Liver (tissue), 9 donors: ENCODE measurements around the gene NF1. TPM values are rescaled to one million over a fixed set of nuclear protein-coding genes. Genes with fewer than 3 reads are reported as not detected.

ENCODE experiments used
- DNase-seq: peaks from one replicate; pipeline ENCODE4 v3.0.0-alpha.2; 2017; ENCODE audit warnings: low spot score
- H3K27ac ChIP-seq, 2 donors: one replicate each; pipeline ENCODE4 v1.7.0; 2013; ENCODE audit warnings: inconsistent platforms in 2 of 2, low read length in 2 of 2, control low read depth in 1 of 2, low read depth in 1 of 2, mild to moderate bottlenecking in 1 of 2
- H3K27me3 ChIP-seq, 4 donors: one replicate each; pipeline versions ENCODE4 v1.6.1 to v1.7.0; 2013; ENCODE audit warnings: low read length in 3 of 4, inconsistent platforms in 1 of 4, mild to moderate bottlenecking in 1 of 4, moderate library complexity in 1 of 4; ENCODE audit not compliant: control insufficient read depth in 4 of 4, insufficient read depth in 4 of 4
- H3K36me3 ChIP-seq, 4 donors: one replicate each; pipeline versions ENCODE4 v1.6.1 to v1.7.0; 2013; ENCODE audit warnings: low read length in 3 of 4, mild to moderate bottlenecking in 3 of 4, low read depth in 1 of 4, moderate library complexity in 1 of 4; ENCODE audit not compliant: control insufficient read depth in 4 of 4, insufficient read depth in 3 of 4
- H3K4me1 ChIP-seq, 4 donors: one replicate each; pipeline versions ENCODE4 v1.6.1 to v1.7.0; 2013; ENCODE audit warnings: low read length in 3 of 4, mild to moderate bottlenecking in 3 of 4, moderate library complexity in 1 of 4; ENCODE audit not compliant: control insufficient read depth in 4 of 4, insufficient read depth in 4 of 4
- H3K4me3 ChIP-seq, 3 donors: one replicate each; pipeline versions ENCODE4 v1.6.1 to v1.7.0; 2013; ENCODE audit warnings: low read length in 3 of 3, control low read depth in 1 of 3, low read depth in 1 of 3, mild to moderate bottlenecking in 1 of 3
- H3K9ac ChIP-seq, 2 donors: one replicate each; pipeline ENCODE4 v1.7.0; 2013; ENCODE audit warnings: low read length in 2 of 2, mild to moderate bottlenecking in 2 of 2, moderate library complexity in 2 of 2, control low read depth in 1 of 2, low read depth in 1 of 2
- H3K9me3 ChIP-seq, 4 donors: one replicate each; pipeline versions ENCODE4 v1.6.1 to v1.7.0; 2013; ENCODE audit warnings: low read length in 3 of 4; ENCODE audit not compliant: control insufficient read depth in 4 of 4
- ATF3 ChIP-seq: IDR thresholded peaks from 2 replicates; pipeline ENCODE4 v1.6.1; 2016; ENCODE audit warnings: antibody characterized with exemption
- EGR1 ChIP-seq, 2 donors: IDR thresholded peaks; 2 replicates each; pipeline ENCODE4 v1.6.1; 2016 to 2018; ENCODE audit warnings: antibody characterized with exemption in 2 of 2, low read depth in 2 of 2
- FOXA1 ChIP-seq: IDR thresholded peaks from 2 replicates; pipeline ENCODE4 v1.6.1; 2016; ENCODE audit warnings: antibody characterized with exemption
- FOXA2 ChIP-seq: IDR thresholded peaks from 2 replicates; pipeline ENCODE4 v1.6.1; 2016; ENCODE audit warnings: antibody characterized with exemption
- GABPA ChIP-seq, 2 donors: IDR thresholded peaks in 1 of 2; conservative IDR thresholded peaks in 1 of 2; 2 replicates each; pipeline ENCODE4 v1.6.1; 2016; ENCODE audit warnings: antibody characterized with exemption in 2 of 2, mild to moderate bottlenecking in 1 of 2, moderate library complexity in 1 of 2
- HNF4A ChIP-seq, 2 donors: conservative IDR thresholded peaks; 2 replicates each; pipeline ENCODE4 v1.6.1; 2016; ENCODE audit warnings: antibody characterized with exemption in 2 of 2, mild to moderate bottlenecking in 2 of 2
- JUND ChIP-seq, 2 donors: IDR thresholded peaks; 2 replicates each; pipeline ENCODE4 v1.6.1; 2016; ENCODE audit warnings: antibody characterized with exemption in 2 of 2
- MAX ChIP-seq: IDR thresholded peaks from 2 replicates; pipeline ENCODE4 v1.6.1; 2016; ENCODE audit warnings: antibody characterized with exemption
- NR2F2 ChIP-seq: IDR thresholded peaks from 2 replicates; pipeline ENCODE4 v1.6.1; 2016; ENCODE audit warnings: antibody characterized with exemption
- RAD21 ChIP-seq, 2 donors: IDR thresholded peaks; 2 replicates each; pipeline ENCODE4 v1.6.1; 2016; ENCODE audit warnings: antibody characterized with exemption in 2 of 2, mild to moderate bottlenecking in 2 of 2
- REST ChIP-seq: IDR thresholded peaks from 2 replicates; pipeline ENCODE4 v1.6.1; 2016; ENCODE audit warnings: antibody characterized with exemption, mild to moderate bottlenecking
- RXRA ChIP-seq, 2 donors: IDR thresholded peaks; 2 replicates each; pipeline ENCODE4 v1.6.1; 2017 to 2018; ENCODE audit warnings: antibody characterized with exemption in 2 of 2, mild to moderate bottlenecking in 1 of 2
- SP1 ChIP-seq: IDR thresholded peaks from 2 replicates; pipeline ENCODE4 v1.6.1; 2018; ENCODE audit warnings: antibody characterized with exemption, mild to moderate bottlenecking
- YY1 ChIP-seq: IDR thresholded peaks from 2 replicates; pipeline ENCODE4 v1.6.1; 2016; ENCODE audit warnings: antibody characterized with exemption, mild to moderate bottlenecking
- WGBS: extraction: QIAGEN DNeasy Blood & Tissue Kit; methylation state at CpG from one replicate; pipeline ENCODE4 v1.1.7; 2013; 5-methylcytosine and 5-hydroxymethylcytosine counted together
- polyA plus RNA-seq, 2 donors: library from polyadenylated mRNA; stranded (reverse) in 1 of 2; unstranded in 1 of 2; fragments of 200-250 nt in 1 of 2; fragments of >200 nt in 1 of 2; fragmentation: Nextera tagmentation in 1 of 2; extraction: Ambion mirVana in 1 of 2; gene quantifications; one replicate each; pipeline versions ENCODE4 v1.2.1 to v1.2.3, GENCODE V29; 2013 to 2015
- total RNA-seq, 2 donors: library from RNA; depleted of rRNA; stranded (reverse); fragments of >200 nt; gene quantifications; one replicate each; pipeline ENCODE4 v1.2.3, GENCODE V29; 2014
- TF ChIP-seq, protein P1 (sequence below): fragments of 150-350 bp; IDR thresholded peaks from 2 replicates; pipeline ENCODE4 v1.5.1; 2017; ENCODE audit warnings: improper control_type of control experiment, low read depth, low read length; ENCODE audit not compliant: missing input control
- TF ChIP-seq, protein P2 (sequence below): IDR thresholded peaks from 2 replicates; pipeline ENCODE4 v1.6.1; 2016; ENCODE audit warnings: antibody characterized with exemption
- donor health status: healthy.
- donor health status: healthy.
- donor health status: healthy.
- donor health status: healthy.
- donor health status: healthy.

NF1 gene
- total and polyA plus RNA-seq, 4 donors, result 4.6 to 42.6 (median 13.5) TPM

DNA sequence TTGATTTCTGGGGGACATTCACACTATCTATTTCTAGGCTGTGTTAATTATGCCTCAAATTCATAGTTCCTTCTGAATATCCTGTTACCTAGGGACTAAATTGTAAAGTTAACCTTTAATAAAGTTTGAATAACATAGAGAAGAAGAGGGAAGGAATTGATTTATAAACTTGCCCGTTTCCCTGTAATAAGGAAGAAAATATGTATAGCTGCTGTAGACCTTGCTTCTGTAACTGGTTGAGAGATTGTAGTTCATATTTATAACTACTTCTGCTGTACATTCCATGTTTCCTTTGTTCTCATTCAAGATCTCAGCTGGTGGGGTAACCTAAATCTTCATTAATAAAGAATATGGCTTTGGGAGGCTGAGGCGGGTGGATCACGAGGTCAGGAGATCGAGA lies 19.2 kb downstream of the NF1 start:
- no peaks in the 10 kb centered on the region for H3K27me3 ChIP-seq
- no peak overlapping the region for H3K4me3 ChIP-seq
- H3K36me3 ChIP-seq, result no peaks in the 10 kb centered on the region
- no peaks in the 10 kb centered on the region for H3K9me3 ChIP-seq
- TF ChIP-seq ATF3 (no peak), FOXA2 (no peak), JUND (IDR thresholded peaks at IDR 0.05) (no peak), RXRA (IDR thresholded peaks at IDR 0.05) (no peak), NR2F2 (no peak)
- TF ChIP-seq, protein P1, sequence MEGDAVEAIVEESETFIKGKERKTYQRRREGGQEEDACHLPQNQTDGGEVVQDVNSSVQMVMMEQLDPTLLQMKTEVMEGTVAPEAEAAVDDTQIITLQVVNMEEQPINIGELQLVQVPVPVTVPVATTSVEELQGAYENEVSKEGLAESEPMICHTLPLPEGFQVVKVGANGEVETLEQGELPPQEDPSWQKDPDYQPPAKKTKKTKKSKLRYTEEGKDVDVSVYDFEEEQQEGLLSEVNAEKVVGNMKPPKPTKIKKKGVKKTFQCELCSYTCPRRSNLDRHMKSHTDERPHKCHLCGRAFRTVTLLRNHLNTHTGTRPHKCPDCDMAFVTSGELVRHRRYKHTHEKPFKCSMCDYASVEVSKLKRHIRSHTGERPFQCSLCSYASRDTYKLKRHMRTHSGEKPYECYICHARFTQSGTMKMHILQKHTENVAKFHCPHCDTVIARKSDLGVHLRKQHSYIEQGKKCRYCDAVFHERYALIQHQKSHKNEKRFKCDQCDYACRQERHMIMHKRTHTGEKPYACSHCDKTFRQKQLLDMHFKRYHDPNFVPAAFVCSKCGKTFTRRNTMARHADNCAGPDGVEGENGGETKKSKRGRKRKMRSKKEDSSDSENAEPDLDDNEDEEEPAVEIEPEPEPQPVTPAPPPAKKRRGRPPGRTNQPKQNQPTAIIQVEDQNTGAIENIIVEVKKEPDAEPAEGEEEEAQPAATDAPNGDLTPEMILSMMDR, result no peak
- H3K9ac ChIP-seq, result no peak overlapping the region
- no peak overlapping the region for H3K27ac ChIP-seq
- H3K4me1 ChIP-seq, result peaks cover 0 to 2% (median 0%) of the 10 kb centered on the region in 4 donors
- 95% methylated on average over 4 of the region's 4 CpGs for WGBS
- no peak for DNase-seq

DNA sequence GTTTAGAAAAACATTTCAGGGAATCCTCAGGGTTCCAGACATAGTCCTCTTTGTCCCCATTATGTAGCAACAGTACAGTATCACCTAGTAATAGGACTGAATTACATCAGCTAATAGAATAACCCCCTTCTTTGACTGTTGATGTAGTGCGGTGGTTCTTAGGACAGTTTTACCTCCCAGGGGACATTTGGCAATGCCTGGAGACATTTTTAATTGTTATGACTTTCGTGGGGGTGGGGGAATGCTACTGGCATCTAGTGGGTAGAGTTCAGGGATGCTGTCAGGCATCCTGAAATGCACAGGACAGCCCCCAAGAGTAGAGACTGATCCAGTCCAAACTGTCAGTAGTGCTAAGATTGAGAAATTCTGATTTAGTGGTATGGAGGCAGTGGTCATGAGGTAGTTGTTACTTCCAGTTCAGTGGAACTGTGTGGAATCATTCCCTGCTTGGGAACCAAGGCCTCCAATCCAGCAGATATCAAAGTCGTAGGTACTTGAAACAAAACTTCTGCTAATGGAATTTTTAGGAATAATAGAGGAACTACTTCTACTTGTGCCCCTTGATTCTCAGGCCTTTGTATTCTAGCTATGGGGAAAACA lies 20.3 kb downstream of the NF1 start:
- H3K4me3 ChIP-seq, result no peak overlapping the region
- H3K4me1 ChIP-seq, result peaks cover 0 to 2% (median 0%) of the 10 kb centered on the region in 4 donors
- H3K9ac ChIP-seq, result no peak overlapping the region
- no peak for DNase-seq
- H3K36me3 ChIP-seq, result no peaks in the 10 kb centered on the region
- no peaks in the 10 kb centered on the region for H3K9me3 ChIP-seq
- H3K27me3 ChIP-seq, result no peaks in the 10 kb centered on the region
- no peak overlapping the region for H3K27ac ChIP-seq
- WGBS, result 96% methylated on average over 3 of the region's 3 CpGs
- TF ChIP-seq NR2F2 (no peak), GABPA (IDR thresholded peaks at IDR 0.05 in 1 of 2, conservative IDR thresholded peaks at IDR 0.05 in 1 of 2) (no peak), HNF4A (conservative IDR thresholded peaks at IDR 0.05) (no peak), MAX (no peak), FOXA1 (no peak), RXRA (IDR thresholded peaks at IDR 0.05) (no peak), SP1 (no peak), EGR1 (IDR thresholded peaks at IDR 0.05; ENCODE audit: low read depth in 2 of 2) (no peak), JUND (IDR thresholded peaks at IDR 0.05) (no peak), RAD21 (IDR thresholded peaks at IDR 0.05) (no peak), FOXA2 (no peak), YY1 (no peak), ATF3 (no peak), REST (no peak)
- TF ChIP-seq, protein P2, sequence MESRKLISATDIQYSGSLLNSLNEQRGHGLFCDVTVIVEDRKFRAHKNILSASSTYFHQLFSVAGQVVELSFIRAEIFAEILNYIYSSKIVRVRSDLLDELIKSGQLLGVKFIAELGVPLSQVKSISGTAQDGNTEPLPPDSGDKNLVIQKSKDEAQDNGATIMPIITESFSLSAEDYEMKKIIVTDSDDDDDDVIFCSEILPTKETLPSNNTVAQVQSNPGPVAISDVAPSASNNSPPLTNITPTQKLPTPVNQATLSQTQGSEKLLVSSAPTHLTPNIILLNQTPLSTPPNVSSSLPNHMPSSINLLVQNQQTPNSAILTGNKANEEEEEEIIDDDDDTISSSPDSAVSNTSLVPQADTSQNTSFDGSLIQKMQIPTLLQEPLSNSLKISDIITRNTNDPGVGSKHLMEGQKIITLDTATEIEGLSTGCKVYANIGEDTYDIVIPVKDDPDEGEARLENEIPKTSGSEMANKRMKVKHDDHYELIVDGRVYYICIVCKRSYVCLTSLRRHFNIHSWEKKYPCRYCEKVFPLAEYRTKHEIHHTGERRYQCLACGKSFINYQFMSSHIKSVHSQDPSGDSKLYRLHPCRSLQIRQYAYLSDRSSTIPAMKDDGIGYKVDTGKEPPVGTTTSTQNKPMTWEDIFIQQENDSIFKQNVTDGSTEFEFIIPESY, result no peak
- TF ChIP-seq, protein P1, result no peak
